ENCODE data around the gene CEP295NL.
"Not testable (repeated sequence)": the region's sequence is repeated elsewhere in the genome, so short reads cannot be mapped to it uniquely, and the experiment has no call there.

CEP295NL gene, protein sequence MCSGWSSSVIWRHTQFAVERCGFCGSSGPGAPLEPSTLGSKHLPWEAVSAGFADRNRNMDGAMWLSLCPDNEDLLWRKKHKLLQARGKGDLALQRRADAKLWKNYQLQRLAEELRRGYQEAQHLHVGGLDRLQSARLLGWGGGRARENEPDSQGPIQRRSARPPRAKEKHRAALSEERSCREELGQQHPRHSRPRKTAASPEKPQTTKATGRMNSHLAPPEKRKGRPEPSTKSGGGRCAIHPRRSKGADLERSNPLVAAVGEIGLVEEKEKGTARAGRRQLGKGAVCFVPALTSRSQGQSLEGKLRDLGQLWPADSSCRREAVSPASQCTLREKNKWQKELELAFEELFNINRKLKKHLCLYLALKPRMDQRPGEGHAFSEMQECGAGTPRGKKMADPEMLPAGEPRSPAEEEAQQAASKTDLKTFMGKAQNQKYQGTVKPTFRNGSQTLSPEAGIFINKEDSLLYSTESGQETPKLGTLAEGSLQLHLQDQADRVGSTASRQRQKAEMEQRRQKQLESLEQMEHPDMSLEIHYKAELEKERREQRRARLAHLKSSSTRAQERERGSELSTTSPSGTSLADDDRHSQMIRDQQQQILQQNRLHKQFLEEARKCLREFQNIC

DNA sequence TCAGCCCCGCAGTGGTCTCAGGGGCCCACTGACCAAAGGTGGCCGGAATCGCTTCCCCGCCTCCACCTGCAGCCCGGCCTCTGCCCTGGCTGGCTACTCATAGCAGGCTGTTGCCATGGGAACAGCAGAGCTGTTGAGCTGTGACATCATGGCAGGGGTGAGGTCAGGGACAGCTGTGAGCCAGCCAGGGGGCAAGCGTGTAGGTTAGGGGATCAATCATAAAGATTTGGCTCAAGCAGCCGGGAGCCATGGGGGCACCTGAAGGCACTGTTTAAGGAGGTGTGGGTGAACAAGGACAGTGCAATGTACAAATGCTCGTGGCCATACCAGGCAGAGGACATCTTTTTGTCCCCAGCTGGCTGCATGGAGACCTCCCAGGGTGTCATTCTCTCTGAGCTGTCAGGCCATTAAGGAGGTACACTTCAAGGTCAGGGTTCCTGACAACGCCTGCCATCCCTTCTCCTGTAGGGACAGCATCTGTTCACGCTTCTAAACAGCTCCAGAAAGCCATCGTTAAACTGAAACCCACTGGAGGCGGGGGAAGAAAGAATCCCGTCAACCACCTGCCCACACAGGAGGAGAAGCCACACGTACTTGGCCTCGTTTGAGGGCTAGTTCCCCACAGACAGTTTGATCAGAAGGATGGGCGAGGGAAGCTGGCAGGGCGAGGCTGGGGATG, at the start of gene CEP295NL:
CEP295NL (minus strand) TSS at position 101 of the 679 bp plus-strand sequence. CDS start 1,373 bp downstream, outside the sequence.
- no peak for DNase-seq

DNA sequence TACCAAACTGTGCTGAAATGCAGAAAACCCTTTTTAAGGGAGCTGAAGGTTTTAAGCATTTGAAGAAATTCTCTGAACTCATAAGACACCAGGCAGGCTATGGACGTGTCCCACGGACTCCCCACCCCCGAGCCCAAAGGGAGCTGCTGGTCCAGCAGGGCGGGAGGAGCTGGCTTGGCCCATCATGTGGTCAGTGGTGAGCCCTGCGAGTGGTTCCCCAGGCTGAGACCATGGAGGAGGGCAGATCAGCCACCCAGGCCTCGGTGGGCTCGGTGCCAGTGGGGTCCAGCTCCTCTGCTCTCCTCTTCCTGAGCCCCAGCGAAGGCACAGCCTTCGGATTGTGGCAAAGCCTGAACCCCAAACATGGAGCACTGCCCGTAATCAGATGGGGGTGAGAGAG, 49.7 kb upstream of the CEP295NL start:
- DNase-seq: no peak

DNA sequence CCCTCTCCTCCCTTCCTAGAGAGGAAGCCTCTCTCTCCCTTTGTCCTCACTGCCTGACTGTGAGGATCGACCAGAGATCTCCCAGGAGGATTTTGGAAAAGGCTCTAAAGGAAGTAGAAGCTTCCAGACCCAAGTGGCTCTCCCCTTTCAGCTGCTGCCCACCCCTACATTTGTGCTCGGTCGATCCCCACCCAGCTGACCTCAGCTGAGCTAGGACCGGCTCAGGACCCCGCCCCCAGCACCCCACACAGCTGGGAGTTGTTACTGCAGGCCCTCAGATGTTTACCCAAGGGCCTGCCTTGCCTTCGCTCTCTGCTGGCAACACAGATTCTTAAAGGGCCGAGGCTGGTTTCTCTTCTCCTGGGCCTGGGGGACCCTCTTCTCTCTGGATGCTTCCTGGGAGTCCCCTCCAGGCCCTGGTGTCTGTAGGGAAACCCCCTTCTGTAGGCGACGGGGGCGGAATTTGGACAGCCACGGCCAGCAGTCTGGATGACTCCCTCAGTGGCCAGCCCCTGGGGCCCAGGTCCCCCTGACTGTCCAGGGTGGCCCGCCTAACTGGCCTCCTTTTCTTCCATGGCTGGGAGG, 49.1 kb upstream of the CEP295NL start:
- no peak for DNase-seq

GRCh38 chr17:78950870-78951269, 47.9 kb upstream of the CEP295NL start:
- no peak for DNase-seq

GRCh38 chr17:78947235-78948149, 44.5 kb upstream of the CEP295NL start:
- DNase-seq: no peak

- DNase-seq: no peak
Measured at GRCh38 chr17:78946631-78947030, 43.6 kb upstream of the CEP295NL start.

DNA sequence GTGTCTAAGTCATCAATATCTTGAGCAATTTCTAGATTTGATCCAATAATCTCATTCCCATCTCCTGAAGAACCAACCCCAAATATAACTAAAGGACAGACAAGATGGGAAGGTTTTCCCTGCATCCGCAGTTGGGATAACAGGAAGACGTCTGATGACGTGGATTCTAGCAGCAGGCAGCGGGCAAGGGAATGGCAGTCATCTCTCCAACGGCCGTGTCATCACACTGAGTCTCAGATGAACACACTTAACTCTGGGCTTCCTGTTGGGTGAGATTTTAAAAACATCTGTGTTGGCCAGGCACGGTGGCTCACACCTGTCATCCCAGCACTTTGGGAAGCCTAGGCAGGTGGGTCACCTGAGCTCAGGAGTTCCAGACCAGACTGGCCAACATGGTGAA, 43.1 kb upstream of the CEP295NL start:
- DNase-seq: no peak

DNA sequence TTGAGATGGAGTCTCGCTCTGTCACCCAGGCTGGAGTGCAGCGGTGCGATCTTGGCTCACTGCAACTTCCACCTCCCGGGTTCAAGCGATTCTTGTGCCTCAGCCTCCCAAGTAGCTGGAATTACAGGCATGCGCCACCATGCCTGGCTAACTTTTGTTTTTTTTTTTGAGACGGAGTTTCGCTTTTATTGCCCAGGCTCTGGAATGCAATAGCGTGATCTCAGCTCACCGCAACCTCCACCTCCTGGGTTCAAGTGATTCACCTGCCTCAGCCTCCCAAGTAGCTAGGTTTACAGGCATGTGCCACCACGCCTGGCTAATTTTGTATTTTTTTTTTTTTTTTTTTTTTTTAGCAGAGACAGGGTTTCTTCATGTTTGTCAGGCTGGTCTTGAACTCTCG, 42.5 kb upstream of the CEP295NL start:
- not testable (repeated sequence) for DNase-seq

DNA sequence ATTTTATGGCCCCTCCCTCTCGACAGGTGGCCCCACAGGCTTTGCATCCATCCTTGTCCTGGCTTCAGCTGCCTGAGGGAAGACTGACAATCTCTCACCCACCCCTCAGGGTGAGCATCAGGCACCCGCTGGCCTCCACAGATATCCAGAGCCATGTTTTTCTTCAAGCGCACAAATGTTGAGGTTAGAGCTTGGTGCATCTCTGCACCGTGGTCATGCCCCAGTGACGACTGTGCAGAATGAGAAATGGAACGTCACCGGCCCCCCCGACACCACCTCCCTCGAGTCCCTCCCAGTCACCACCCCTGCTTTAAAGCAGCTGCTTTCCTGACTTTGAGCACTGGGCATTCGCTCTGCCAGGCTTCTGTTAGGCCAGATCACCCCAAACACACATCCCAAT, 42.0 kb upstream of the CEP295NL start:
- DNase-seq: no peak

DNA sequence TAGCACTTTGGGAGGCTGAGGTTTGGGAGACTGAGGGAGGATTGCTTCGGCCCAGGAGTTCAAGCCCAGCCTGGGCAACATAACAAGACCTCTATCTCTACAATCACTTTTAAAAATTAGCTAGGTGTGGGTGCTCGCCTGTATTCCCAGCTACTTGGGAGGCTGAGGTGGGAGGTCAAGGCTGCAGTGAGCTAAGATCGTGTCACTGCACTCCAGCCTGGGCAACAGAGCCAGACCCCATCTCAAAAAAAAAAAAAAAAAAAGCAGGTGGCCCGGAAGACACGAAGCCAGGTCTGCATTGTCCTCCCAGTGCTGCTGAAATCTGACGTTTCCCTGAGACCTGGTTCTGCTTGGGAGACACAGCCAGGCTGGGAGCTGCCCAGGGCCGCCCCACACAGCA, 41.0 kb upstream of the CEP295NL start:
- DNase-seq: no peak

GRCh38 chr17:78940708-78941107, 37.7 kb upstream of the CEP295NL start:
- peak; percentile 59 for DNase-seq

GRCh38 chr17:78940258-78940657, 37.3 kb upstream of the CEP295NL start:
- no peak for DNase-seq

GRCh38 chr17:78939615-78940014, 36.6 kb upstream of the CEP295NL start:
- peak; percentile 34 for DNase-seq

DNA sequence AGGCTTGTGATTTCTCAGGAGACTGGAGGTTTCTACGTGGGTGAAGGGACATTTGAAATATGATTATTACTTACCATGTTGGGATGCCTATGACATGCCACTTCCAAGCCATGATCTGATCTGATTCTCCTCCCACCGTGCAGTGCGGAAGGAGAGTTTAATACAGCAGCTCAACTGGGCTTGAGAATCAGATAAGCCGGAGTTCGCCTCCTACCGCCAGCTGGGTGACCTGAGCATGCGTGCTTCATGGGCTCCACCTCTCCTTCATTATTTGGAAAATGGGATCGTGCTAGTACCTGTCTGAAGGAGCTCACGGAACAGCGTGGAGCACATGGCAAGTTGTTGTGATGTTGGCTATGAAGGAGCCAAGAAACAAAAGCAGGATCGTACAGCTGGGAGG, 34.6 kb upstream of the CEP295NL start:
- no peak for DNase-seq

DNA sequence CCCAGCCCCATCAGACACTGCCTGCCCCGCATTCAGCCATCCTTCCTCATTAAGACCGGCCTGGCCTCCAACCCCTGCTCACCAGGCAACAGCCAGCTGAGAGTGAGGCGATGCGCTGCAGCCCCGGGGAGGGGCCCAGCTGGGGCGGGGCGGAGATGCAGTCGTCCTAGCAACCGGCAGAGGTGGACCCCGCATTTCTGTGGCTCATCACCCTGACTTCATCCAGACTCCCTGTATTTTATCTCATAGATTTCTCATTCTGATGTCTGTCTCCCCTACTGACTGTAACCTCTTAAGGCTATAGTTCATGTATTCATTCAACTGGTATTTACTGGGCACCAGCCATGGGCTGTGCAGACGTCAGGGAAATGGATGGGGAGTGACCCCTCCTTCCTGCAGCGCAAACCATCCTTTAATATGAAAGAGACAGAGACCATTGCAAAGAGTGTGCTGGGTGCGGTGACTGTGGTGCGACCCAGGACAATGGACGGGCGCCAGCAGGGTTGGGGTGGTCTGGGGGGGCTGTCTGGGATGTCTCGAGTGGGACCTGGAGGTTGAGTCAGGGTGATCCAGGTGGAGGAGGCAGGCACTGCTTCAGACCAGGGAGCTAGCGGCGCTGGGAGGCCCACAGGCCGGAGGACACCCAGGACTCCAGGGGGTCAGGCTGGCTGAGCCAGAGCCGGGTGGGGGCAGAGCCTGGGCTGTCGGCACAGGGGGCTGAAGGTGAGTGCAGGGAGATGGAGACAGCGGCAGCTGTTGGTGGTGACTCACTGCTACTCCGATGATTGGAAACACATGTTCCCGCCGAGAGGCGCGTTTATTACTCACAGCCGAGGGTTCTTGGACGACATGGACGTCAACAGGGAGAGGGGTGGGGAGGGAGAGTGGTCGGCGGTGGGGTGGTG, 32.7 kb upstream of the CEP295NL start:
- DNase-seq: peak; percentile 99

GRCh38 chr17:78934681-78935418, 31.8 kb upstream of the CEP295NL start:
- DNase-seq: no peak

DNA sequence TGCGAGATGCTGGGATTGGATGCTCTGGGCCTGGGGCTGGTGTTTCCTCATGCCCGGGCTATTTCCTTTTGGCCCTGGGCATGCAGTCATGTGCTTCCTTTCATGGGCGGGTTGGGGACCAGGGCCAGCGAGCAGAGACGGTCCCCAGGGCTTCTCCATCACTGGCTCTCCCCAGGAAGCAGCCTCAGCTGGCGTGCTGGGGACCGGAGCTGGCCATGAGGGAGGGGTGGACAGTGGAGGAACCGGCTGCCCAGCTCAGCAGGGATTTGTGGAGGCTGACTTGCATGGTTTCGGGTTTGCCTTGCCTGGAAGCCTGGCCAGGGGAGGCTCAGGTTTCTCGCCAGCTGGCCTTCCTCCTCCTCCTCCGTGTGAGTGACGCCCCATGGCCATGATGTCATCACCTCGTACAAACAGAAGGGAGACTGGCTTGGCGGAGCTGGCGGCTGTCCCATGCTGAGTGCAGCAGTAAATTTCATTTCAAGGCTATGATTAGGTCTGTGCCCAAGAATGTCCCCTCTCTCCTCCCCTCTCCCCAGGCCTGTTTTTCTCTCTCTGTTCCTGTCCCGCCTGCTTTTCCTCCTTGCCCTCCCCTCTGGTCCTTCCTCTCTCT, 31.1 kb upstream of the CEP295NL start:
- peak; percentile 99 for DNase-seq

DNA sequence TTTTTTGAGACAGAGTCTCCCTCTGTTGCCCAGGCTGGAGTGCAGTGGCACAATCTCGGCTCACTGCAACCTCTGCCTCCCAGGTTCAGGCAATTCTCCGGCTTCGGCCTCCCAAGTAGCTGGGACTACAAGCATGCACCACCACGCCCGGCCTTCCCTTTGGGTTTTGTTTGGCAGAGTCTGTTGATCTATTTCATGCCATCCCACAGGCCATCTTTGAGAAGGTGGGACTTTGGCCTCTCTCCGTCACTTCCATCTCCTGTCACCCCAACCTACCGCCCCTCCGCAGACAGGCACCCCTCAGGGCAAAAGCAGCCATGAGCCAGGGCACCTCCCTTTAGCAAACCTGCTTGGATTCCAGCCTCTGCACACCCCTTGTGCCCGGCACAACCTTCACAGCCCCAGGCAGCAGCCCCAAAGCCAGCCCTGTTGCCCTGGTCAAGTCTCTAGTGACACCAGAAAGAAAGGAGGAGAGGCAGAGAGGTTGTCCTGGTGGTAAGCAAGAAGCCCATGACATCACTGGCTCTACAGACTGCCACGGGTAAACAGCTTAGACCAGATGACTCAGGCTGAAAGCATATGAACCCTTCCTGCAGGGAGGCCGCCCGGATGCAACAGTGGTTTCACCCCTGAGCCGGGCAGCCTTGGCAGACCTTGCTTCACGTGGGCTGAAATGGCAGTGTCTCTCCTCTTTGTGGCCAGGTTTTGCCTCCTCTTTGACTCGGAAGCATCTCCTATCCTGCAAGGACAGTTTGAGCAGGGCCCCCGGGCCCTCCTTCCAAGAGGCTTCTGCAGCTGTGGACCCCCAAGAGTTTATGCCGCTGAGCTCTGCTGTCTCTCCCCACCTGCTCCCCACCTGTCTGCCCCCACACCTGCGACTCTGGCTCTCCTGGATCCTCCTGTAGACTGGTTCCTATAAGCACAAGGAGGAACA, 30.3 kb upstream of the CEP295NL start:
- peak; percentile 98 for DNase-seq

All from EL (cell line).